Neural progenitor cell (in vitro differentiated cells): ENCODE measurements around the gene PITRM1. TPM values are rescaled to one million over a fixed set of nuclear protein-coding genes. Genes with fewer than 3 reads are reported as not detected.

Experiments
- DNase-seq: peaks from one replicate; pipeline ENCODE4 v3.0.0-alpha.2; 2016; ENCODE audit warnings: low spot score
- H2AFZ ChIP-seq: fragments of 200-600 bp; sonication (generic); replicated peaks from 2 replicates; pipeline ENCODE4 v1.6.1; 2016; ENCODE audit warnings: antibody characterized with exemption
- H3F3A ChIP-seq: fragments of 200-600 bp; sonication (generic); 2 replicates; pipeline ENCODE4 v1.6.1; 2016; ENCODE audit warnings: antibody characterized with exemption, low read depth
- H3K27ac ChIP-seq: fragments of 200-600 bp; sonication (generic); 2 replicates; pipeline ENCODE4 v1.5.1; 2016; ENCODE audit warnings: mild to moderate bottlenecking
- H3K27me3 ChIP-seq: fragments of 200-600 bp; sonication (generic); 2 replicates; pipeline ENCODE4 v1.6.1; 2016; ENCODE audit warnings: mild to moderate bottlenecking, moderate library complexity
- H3K36me3 ChIP-seq: fragments of 200-600 bp; sonication (generic); 2 replicates; pipeline ENCODE4 v1.5.1; 2016
- H3K4me1 ChIP-seq: fragments of 200-600 bp; sonication (generic); 2 replicates; pipeline ENCODE4 v1.6.1; 2016; ENCODE audit warnings: mixed run types
- H3K4me2 ChIP-seq: fragments of 200-600 bp; sonication (generic); 2 replicates; pipeline ENCODE4 v1.6.1; 2016
- H3K4me3 ChIP-seq: fragments of 200-600 bp; sonication (generic); 2 replicates; pipeline ENCODE4 v1.5.1; 2016
- H3K79me2 ChIP-seq: fragments of 200-600 bp; sonication (generic); 2 replicates; pipeline ENCODE4 v1.6.1; 2016; ENCODE audit warnings: low read depth
- H3K9ac ChIP-seq: fragments of 200-600 bp; sonication (generic); 2 replicates; pipeline ENCODE4 v1.6.1; 2016
- H3K9me3 ChIP-seq: fragments of 200-600 bp; sonication (generic); 2 replicates; pipeline ENCODE4 v1.5.1; 2016; ENCODE audit warnings: low read depth
- H4K20me1 ChIP-seq: fragments of 200-600 bp; sonication (generic); 2 replicates; pipeline ENCODE4 v1.6.1; 2016; ENCODE audit warnings: low read depth
- H3K27ac Mint-ChIP-seq: 3 replicates; pipeline ENCODE4 v1.8.0; 2021; ENCODE audit warnings: mixed read lengths
- H3K27me3 Mint-ChIP-seq: 2 replicates; pipeline ENCODE4 v1.8.0; 2022; ENCODE audit warnings: low read depth, mild to moderate bottlenecking, inconsistent platforms, moderate library complexity, mixed read lengths; ENCODE audit not compliant: insufficient read depth
- H3K36me3 Mint-ChIP-seq: 3 replicates; pipeline ENCODE4 v1.8.0; 2021; ENCODE audit warnings: mixed read lengths
- H3K4me1 Mint-ChIP-seq: 3 replicates; pipeline ENCODE4 v1.8.0; 2021; ENCODE audit warnings: mixed read lengths
- H3K4me3 Mint-ChIP-seq: 3 replicates; pipeline ENCODE4 v1.8.0; 2021; ENCODE audit warnings: mild to moderate bottlenecking, moderate library complexity, mixed read lengths
- H3K9me3 Mint-ChIP-seq: 3 replicates; pipeline ENCODE4 v1.8.0; 2020; ENCODE audit warnings: mixed read lengths
- CTCF ChIP-seq: fragments of 200-600 bp; sonication (generic); IDR thresholded peaks from 2 replicates; pipeline ENCODE4 v1.5.1; 2017; ENCODE audit warnings: antibody characterized with exemption, mild to moderate bottlenecking
- EZH2 ChIP-seq: fragments of 200-600 bp; sonication (generic); IDR thresholded peaks from 2 replicates; pipeline ENCODE4 v1.6.1; 2017; ENCODE audit warnings: antibody characterized with exemption, mild to moderate bottlenecking, moderate library complexity
- EZH2phosphoT487 ChIP-seq: fragments of 200-600 bp; sonication (generic); IDR thresholded peaks from 2 replicates; pipeline ENCODE4 v1.6.1; 2017; ENCODE audit warnings: antibody characterized with exemption
- total RNA-seq: library from RNA; depleted of rRNA; stranded (reverse); fragments of >200 nt; gene quantifications from 2 replicates; pipeline ENCODE4 v1.2.3, GENCODE V29; 2015; ENCODE audit warnings: low replicate concordance

The PITRM1 gene
- total RNA-seq, 1 donor from 2014 or later, result 38.0 TPM

- Histone ChIP-seq H2AFZ (no peak overlapping the region), H3K36me3 (no peaks in the 10 kb centered on the region), H3K4me2 (no peak overlapping the region), H3K9me3 (no peaks in the 10 kb centered on the region), H3K4me1 (no peaks in the 10 kb centered on the region), H3K79me2 (no peaks in the 10 kb centered on the region), H3K4me3 (no peak overlapping the region), H3K27me3 (no peaks in the 10 kb centered on the region), H4K20me1 (no peaks in the 10 kb centered on the region), H3K27ac (no peak overlapping the region), H3K9ac (no peak overlapping the region), H3F3A (no peaks in the 10 kb centered on the region)
- H3K9me3 Mint-ChIP-seq, result no peaks in the 10 kb centered on the region
- no peak overlapping the region for H3K4me3 Mint-ChIP-seq
- no peak for DNase-seq
- peaks cover 9% of the 10 kb centered on the region for H3K4me1 Mint-ChIP-seq
- H3K27me3 Mint-ChIP-seq, result no peaks in the 10 kb centered on the region
- no peak overlapping the region for H3K27ac Mint-ChIP-seq
- TF ChIP-seq CTCF (no peak), EZH2 (no peak), EZH2phosphoT487 (no peak)
- no peaks in the 10 kb centered on the region for H3K36me3 Mint-ChIP-seq
Observed at GRCh38 chr10:3206511-3207157, 34.1 kb upstream of the PITRM1 start.

GRCh38 chr10:3203972-3204371, 31.4 kb upstream of the PITRM1 start:
- Mint-ChIP-seq H3K27ac (no peak overlapping the region), H3K36me3 (no peaks in the 10 kb centered on the region), H3K4me1 (peaks cover 25% of the 10 kb centered on the region), H3K27me3 (peaks cover 5% of the 10 kb centered on the region), H3K4me3 (no peak overlapping the region), H3K9me3 (no peaks in the 10 kb centered on the region)
- H2AFZ ChIP-seq, result no peak overlapping the region
- no peaks in the 10 kb centered on the region for H3K4me1 ChIP-seq
- no peak overlapping the region for H3K27ac ChIP-seq
- no peaks in the 10 kb centered on the region for H3K79me2 ChIP-seq
- no peak overlapping the region for H3K9ac ChIP-seq
- TF ChIP-seq EZH2phosphoT487 (no peak), CTCF (no peak), EZH2 (no peak)
- no peaks in the 10 kb centered on the region for H4K20me1 ChIP-seq
- H3K4me3 ChIP-seq, result no peak overlapping the region
- H3K4me2 ChIP-seq, result no peak overlapping the region
- H3K9me3 ChIP-seq, result no peaks in the 10 kb centered on the region
- H3K27me3 ChIP-seq, result no peaks in the 10 kb centered on the region
- H3K36me3 ChIP-seq, result no peaks in the 10 kb centered on the region
- DNase-seq, result no peak
- H3F3A ChIP-seq, result no peaks in the 10 kb centered on the region

- Histone ChIP-seq H2AFZ (no peak overlapping the region), H3K9me3 (no peaks in the 10 kb centered on the region), H3K27ac (no peak overlapping the region), H3K36me3 (no peaks in the 10 kb centered on the region), H3K27me3 (peaks cover 2% of the 10 kb centered on the region), H4K20me1 (no peaks in the 10 kb centered on the region), H3K4me1 (no peaks in the 10 kb centered on the region), H3K79me2 (no peaks in the 10 kb centered on the region), H3K9ac (no peak overlapping the region), H3K4me3 (no peak overlapping the region), H3F3A (no peaks in the 10 kb centered on the region), H3K4me2 (no peak overlapping the region)
- Mint-ChIP-seq H3K9me3 (no peaks in the 10 kb centered on the region), H3K27me3 (peaks cover 5% of the 10 kb centered on the region), H3K27ac (peak overlapping the region; percentile 42), H3K36me3 (no peaks in the 10 kb centered on the region), H3K4me1 (peaks cover 26% of the 10 kb centered on the region), H3K4me3 (no peak overlapping the region)
- no peak for TF ChIP-seq CTCF
- no peak for TF ChIP-seq EZH2
- TF ChIP-seq EZH2phosphoT487, result no peak
- DNase-seq, result no peak
Observed at GRCh38 chr10:3203016-3203811, 30.6 kb upstream of the PITRM1 start.
